ENCODE data around the gene PXDC1.
"Not testable (repeated sequence)": the region's sequence is repeated elsewhere in the genome, so short reads cannot be mapped to it uniquely, and the experiment has no call there.

PXDC1 gene

GRCh38 chr6:3729603-3730344, 21.7 kb downstream of the PXDC1 start:
- no peak for DNase-seq

GRCh38 chr6:3727593-3728108, 23.9 kb downstream of the PXDC1 start:
- no peak for DNase-seq

GRCh38 chr6:3727036-3727435, 24.5 kb downstream of the PXDC1 start:
- DNase-seq = no peak

GRCh38 chr6:3726421-3726820, 25.1 kb downstream of the PXDC1 start:
- DNase-seq = no peak

GRCh38 chr6:3725145-3726047, 26.1 kb downstream of the PXDC1 start:
- no peak for DNase-seq

GRCh38 chr6:3724451-3725144, 26.9 kb downstream of the PXDC1 start:
- no peak for DNase-seq

GRCh38 chr6:3723966-3724365, 27.5 kb downstream of the PXDC1 start:
- no peak for DNase-seq

- DNase-seq = no peak
These were observed 28.3 kb downstream of the PXDC1 start for GRCh38 chr6:3723251-3723650.

- DNase-seq = no peak
These were observed 28.7 kb downstream of the PXDC1 start for GRCh38 chr6:3722785-3723184.

GRCh38 chr6:3721810-3722621, 29.5 kb downstream of the PXDC1 start:
- DNase-seq = no peak

GRCh38 chr6:3720770-3721169, 30.7 kb downstream of the PXDC1 start:
- not testable (repeated sequence) for DNase-seq

- no peak for DNase-seq
These were observed 31.8 kb downstream of the PXDC1 start for GRCh38 chr6:3719462-3720308.

- DNase-seq = peak; percentile 90
These were observed 33.1 kb downstream of the PXDC1 start for GRCh38 chr6:3718407-3718806.

- no peak for DNase-seq
These were observed 36.2 kb downstream of the PXDC1 start for GRCh38 chr6:3715285-3715684.

- DNase-seq = no peak
These were observed 36.7 kb downstream of the PXDC1 start for GRCh38 chr6:3714768-3715167.

GRCh38 chr6:3714111-3714510, 37.4 kb downstream of the PXDC1 start:
- no peak for DNase-seq

- no peak for DNase-seq
These were observed 38.5 kb downstream of the PXDC1 start for GRCh38 chr6:3712827-3713665.

GRCh38 chr6:3711776-3712175, 39.7 kb downstream of the PXDC1 start:
- DNase-seq = no peak

GRCh38 chr6:3710403-3710802, 41.1 kb downstream of the PXDC1 start:
- DNase-seq = no peak

GRCh38 chr6:3708540-3708939, 43.0 kb downstream of the PXDC1 start:
- DNase-seq = no peak
